Measurements from ENCODE around the gene ALK.

Gene ALK

GRCh38 chr2:29426354-29426753, 495.0 kb downstream of the ALK start:
- no peak for DNase-seq

- no peak for DNase-seq
Measured at GRCh38 chr2:29425866-29426265, 495.5 kb downstream of the ALK start.

GRCh38 chr2:29423061-29423666, 498.2 kb downstream of the ALK start:
- DNase-seq, result no peak

DNA sequence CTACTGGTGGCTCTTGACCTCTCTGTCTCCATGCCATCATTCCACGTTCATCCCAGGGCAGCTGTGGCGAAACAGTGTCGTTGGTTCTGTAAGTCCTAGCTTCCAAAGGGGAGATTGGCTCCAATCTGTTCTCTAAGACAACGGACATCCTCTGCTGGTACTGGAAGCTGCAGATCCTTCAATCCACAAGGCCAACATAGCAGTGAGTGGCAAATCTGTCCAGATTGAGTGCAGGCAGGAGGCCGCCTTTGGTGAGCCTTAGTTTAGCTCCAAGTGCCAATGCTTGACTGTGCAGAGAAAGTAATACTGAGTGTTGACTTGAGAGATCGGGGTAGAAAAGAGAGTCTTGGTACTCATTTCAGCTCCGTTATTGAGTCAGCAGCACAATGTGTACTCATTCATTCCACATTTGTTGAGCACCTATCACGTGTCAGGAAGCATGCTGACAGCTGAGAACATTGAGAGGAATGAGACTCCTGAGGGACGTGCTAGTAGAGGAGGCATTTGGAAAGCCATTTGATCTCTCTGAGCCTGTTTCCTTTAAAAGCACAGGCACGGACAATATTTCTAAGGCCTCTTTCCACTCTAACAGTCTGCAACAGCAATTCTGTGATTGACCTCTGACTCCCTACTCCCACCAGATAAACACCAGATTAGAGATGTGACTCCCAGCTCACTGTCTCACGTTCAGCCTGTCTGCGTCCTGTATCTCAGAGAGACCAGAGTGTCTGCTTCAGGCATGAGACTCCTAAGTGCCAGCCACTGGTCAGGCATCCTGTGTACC, 500.2 kb downstream of the ALK start:
- DNase-seq, result no peak

DNA sequence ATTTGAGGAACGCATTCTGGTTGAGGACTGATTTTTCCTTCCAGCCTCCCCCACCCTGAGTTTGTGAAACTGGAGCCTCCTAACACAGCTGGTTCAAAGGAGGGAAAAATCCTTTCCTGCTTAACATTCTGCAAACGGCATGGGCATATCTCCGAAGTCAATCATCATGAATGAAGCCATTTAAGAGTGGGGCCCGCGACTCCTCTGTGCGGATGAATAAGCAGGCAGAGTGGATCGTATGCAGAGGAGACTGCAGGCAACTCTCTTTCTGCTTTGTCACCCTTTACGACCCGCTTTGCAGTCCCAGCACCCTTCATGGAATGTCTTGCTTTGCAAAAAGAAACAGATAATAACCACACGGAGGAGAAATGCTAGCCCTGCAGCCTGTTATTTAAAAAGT, 500.9 kb downstream of the ALK start:
- no peak for DNase-seq

DNA sequence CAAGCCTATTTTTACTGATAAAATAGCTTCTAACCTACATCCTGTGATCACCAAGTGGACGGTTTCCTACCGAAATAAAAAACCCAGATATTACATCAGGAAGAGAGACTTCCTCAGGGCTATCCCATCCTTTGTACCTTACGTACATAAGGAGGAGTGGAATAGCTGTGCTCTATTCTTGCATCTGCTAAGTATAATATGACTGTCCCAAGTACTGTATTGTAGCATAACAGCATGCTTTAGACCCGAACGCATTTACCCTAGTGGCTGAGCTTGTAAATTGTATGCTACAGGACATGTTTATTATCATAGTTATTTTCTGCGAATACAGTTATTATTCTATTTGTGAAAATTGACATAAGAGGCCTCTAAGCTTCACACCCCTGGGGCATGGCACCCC, 503.8 kb downstream of the ALK start:
- no peak for DNase-seq

GRCh38 chr2:29412197-29412925, 509.0 kb downstream of the ALK start:
- DNase-seq, result no peak

- DNase-seq, result no peak
Measured at GRCh38 chr2:29405707-29406106, 515.7 kb downstream of the ALK start.

DNA sequence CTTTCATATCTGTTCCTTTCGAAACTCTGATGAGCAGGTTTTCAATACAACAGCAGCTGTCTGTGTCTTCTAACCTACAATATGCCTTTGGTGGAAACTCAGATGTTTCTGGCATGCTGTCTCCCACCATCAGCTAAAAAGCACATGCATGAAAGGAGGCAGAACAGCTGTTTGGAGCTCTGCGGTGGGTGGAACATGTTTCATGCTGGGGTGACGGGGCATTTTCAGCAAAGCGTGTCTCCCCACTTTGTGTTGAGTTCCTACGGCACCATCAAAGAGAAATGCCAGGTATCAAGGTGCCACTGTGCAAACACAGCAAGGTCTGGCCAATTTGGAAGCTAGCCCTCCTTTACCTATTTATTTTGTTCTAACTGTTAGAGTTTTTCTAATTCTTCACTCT, 516.1 kb downstream of the ALK start:
- DNase-seq, result no peak

DNA sequence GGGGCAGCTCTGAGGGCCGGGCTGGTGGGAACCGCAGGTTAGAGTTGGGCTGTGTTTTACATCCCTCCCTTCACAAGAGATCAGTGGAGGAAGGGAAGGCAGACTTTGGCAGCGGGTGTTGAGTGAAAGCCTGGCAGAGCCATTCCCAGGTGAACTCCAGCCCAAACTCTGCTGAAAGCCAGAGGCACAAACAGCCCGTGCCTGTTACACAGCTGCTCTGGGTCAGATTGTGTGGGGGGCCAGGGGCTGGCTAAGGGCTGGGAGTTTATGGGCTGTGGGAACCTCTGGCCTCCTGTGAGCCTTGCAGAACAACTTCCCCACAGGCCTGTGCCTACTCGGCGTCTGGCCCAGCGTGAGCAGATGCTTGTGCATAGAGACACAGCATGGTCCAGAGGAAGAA, 519.4 kb downstream of the ALK start:
- DNase-seq, result no peak

DNA sequence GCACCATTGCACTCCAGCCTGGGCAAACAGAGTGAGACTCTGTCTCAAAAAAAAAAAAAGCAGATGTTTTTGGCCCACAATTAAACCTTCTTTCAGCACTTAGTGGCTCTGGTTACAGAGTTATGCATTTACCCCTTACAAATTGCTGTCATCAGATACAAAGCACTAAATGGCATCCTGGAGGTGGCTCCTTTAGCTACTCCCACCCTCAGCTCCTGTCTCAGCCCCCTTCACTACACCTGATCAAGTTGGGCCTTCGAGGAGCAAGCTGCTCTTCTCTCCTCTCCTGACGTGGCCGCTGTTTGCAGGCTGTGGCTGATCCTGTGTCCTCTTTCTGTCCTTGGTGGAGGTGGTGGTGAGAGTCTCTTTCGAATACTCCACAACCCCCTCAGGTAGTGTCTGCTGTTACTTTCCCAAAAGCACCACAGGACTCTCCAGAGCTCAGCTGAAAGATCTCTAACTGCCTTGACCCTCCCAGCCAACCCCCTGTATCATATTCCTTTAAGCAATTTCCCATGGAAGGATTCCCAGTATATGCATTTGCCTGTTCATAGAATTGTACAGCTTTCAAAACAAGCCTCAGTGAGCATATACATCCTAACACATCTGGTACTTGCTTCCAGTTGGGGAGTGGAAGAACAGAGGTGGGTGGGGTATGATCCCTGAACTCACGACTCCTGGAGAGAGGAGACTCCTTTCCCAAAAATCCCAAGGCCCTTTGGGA, 520.3 kb downstream of the ALK start:
- DNase-seq, result no peak

GRCh38 chr2:29398384-29399237, 522.8 kb downstream of the ALK start:
- DNase-seq, result no peak

GRCh38 chr2:29397713-29398112, 523.7 kb downstream of the ALK start:
- no peak for DNase-seq

- no peak for DNase-seq
Measured at GRCh38 chr2:29397039-29397438, 524.3 kb downstream of the ALK start.

DNA sequence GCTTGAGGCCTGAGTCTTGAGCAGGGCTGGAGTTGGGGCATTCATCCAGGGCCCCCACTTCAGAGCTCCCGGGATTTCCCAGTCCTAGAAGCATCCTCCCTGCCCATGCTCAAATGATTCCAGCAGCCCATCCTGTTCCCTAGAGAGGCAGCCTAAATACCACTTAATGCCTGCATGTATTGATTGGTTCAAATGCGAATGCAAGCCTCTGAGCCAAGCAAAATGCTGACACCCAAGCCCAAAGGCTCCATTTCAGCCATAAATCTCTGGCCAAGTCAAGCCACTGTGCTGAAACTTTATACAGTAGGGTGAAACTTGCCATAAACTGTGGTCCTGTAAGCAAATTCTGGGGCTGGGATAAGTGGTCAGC, 526.4 kb downstream of the ALK start:
- no peak for DNase-seq

DNA sequence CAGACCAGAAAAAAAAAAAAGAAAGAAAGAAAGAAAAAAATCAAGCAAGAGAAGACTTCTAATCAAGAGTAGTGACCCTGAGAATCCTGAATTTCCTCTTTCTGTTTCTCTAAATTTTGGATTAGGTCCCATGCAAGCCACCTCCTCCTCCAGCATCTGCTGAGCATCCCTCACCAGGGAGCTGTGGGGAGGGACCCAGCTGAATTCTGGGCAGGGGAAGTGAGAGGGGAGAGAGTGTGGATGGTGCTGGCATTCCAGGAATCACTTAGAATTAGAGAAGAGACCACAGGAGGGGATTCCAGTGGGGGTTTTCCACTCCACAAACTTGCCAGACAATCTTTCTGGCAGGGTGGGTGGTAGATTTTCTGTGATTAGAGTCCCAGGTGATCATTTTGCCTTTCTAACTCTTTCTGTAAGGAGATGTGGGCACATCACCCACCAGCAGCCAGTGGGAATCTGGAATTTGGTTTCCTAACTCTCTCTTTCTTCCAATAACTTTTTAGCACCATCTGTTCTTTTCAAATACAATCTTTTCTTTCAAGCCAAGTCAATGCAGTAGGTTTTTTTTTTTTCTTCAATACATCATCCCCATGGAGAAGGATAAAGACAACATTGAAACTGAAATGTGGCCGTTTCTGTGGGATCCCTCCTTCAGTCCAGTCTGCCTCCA, 526.9 kb downstream of the ALK start:
- DNase-seq, result no peak

- no peak for DNase-seq
Measured at GRCh38 chr2:29393676-29394075, 527.7 kb downstream of the ALK start.

GRCh38 chr2:29392774-29393173, 528.6 kb downstream of the ALK start:
- DNase-seq, result no peak

DNA sequence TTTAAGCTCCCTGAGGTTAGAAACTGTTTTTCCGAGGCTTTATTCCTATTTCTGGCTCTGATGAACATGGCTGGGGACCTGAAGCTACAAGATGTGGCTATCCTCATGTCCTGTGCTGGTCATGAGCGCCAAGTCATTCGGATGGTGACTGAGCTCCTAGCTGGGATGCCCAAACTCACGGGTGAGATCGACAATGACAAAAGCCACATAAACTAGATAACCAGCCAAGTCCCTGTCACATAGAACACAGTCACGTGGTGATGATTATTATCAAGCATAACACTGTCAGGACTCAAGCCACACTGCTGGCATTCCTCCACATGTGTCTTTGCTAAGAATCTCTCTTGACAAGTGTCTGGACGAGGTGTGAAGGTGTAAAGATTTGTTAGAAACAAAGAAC, 531.2 kb downstream of the ALK start:
- DNase-seq, result no peak

GRCh38 chr2:29389686-29390085, 531.7 kb downstream of the ALK start:
- DNase-seq, result no peak

DNA sequence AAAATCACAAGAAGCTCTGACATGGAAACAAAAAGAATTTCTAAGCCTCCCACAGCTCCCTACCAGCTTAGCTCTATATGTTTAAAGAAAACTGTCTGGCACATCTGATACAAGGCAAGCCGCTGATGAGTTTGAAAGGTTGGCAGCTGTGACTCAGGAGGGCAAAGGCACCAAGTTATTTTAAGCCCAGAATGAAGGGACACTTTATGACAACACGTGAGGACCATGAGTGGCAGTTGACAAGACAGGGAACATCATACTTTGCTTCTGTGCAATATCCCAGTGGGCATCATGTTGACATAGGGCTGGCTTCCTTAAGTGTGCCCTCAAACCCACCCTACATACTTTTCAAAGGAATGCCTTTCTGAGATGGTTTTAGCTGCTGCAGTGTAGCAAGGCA, 533.3 kb downstream of the ALK start:
- DNase-seq, result no peak

GRCh38 chr2:29382486-29382885, 538.9 kb downstream of the ALK start:
- no peak for DNase-seq

All from COR-L47 (cell line).